ENCODE measurements around the gene PIEZO2.

The PIEZO2 gene

GRCh38 chr18:10949655-10950054 is 199.7 kb downstream of the PIEZO2 start:
- peaks cover 10% of the 10 kb centered on the region; the same call in 1 of the 2 replicates for H3K9me3 ChIP-seq (ENCODE audit: control insufficient read depth, insufficient read depth, low read length)
- H3K79me2 ChIP-seq (ENCODE audit: control insufficient read depth, low read length) = no peaks in the 10 kb centered on the region
- H3K27ac ChIP-seq (ENCODE audit: low read depth, low read length) = no peak overlapping the region
- TF ChIP-seq EZH2phosphoT487 (IDR thresholded peaks at IDR 0.05; ENCODE audit: borderline replicate concordance, low read length) = no peak
- no peak for TF ChIP-seq CTCF (IDR thresholded peaks at IDR 0.05; ENCODE audit: low read depth, low read length, poor library complexity, severe bottlenecking)
- no peaks in the 10 kb centered on the region for H3K36me3 ChIP-seq (ENCODE audit: control insufficient read depth, low read length)
- H3K4me1 ChIP-seq (ENCODE audit: control insufficient read depth, low read length) = no peaks in the 10 kb centered on the region
- H3K9me2 ChIP-seq (replicated peaks; ENCODE audit: control insufficient read depth, low read length) = no peaks in the 10 kb centered on the region
- H3K4me2 ChIP-seq (ENCODE audit: low read length) = no peak overlapping the region
- H3F3A ChIP-seq (ENCODE audit: control insufficient read depth, insufficient read depth) = no peaks in the 10 kb centered on the region
- H4K20me1 ChIP-seq (ENCODE audit: control insufficient read depth, insufficient read depth, low read depth, low read length) = no peaks in the 10 kb centered on the region
- H3K4me3 ChIP-seq (ENCODE audit: low read length) = no peak overlapping the region
- H3K27me3 ChIP-seq (ENCODE audit: control insufficient read depth, low read length) = no peaks in the 10 kb centered on the region

- Histone ChIP-seq H3K27ac (ENCODE audit: low read depth, low read length) (no peak overlapping the region), H3K4me1 (ENCODE audit: control insufficient read depth, low read length) (no peaks in the 10 kb centered on the region), H4K20me1 (ENCODE audit: control insufficient read depth, insufficient read depth, low read depth, low read length) (no peaks in the 10 kb centered on the region), H3K9me2 (replicated peaks; ENCODE audit: control insufficient read depth, low read length) (no peaks in the 10 kb centered on the region), H3K4me3 (ENCODE audit: low read length) (no peak overlapping the region), H3K27me3 (ENCODE audit: control insufficient read depth, low read length) (no peaks in the 10 kb centered on the region), H3F3A (ENCODE audit: control insufficient read depth, insufficient read depth) (no peaks in the 10 kb centered on the region), H3K36me3 (ENCODE audit: control insufficient read depth, low read length) (no peaks in the 10 kb centered on the region), H3K79me2 (ENCODE audit: control insufficient read depth, low read length) (no peaks in the 10 kb centered on the region), H3K9me3 (ENCODE audit: control insufficient read depth, insufficient read depth, low read length) (peaks cover 10% of the 10 kb centered on the region; the same call in 1 of the 2 replicates), H3K4me2 (ENCODE audit: low read length) (no peak overlapping the region)
- no peak for TF ChIP-seq EZH2phosphoT487 (IDR thresholded peaks at IDR 0.05; ENCODE audit: borderline replicate concordance, low read length)
- no peak for TF ChIP-seq CTCF (IDR thresholded peaks at IDR 0.05; ENCODE audit: low read depth, low read length, poor library complexity, severe bottlenecking)
Observed at GRCh38 chr18:10948421-10948820, 200.9 kb downstream of the PIEZO2 start.

GRCh38 chr18:10946058-10946457 is 203.3 kb downstream of the PIEZO2 start:
- Histone ChIP-seq H3K4me3 (ENCODE audit: low read length) (no peak overlapping the region), H3K4me2 (ENCODE audit: low read length) (no peak overlapping the region), H3K27ac (ENCODE audit: low read depth, low read length) (no peak overlapping the region), H3K9me3 (ENCODE audit: control insufficient read depth, insufficient read depth, low read length) (peaks cover 10% of the 10 kb centered on the region; the same call in 1 of the 2 replicates), H3K36me3 (ENCODE audit: control insufficient read depth, low read length) (no peaks in the 10 kb centered on the region), H4K20me1 (ENCODE audit: control insufficient read depth, insufficient read depth, low read depth, low read length) (no peaks in the 10 kb centered on the region), H3K4me1 (ENCODE audit: control insufficient read depth, low read length) (no peaks in the 10 kb centered on the region), H3K79me2 (ENCODE audit: control insufficient read depth, low read length) (no peaks in the 10 kb centered on the region), H3F3A (ENCODE audit: control insufficient read depth, insufficient read depth) (no peaks in the 10 kb centered on the region), H3K27me3 (ENCODE audit: control insufficient read depth, low read length) (no peaks in the 10 kb centered on the region), H3K9me2 (replicated peaks; ENCODE audit: control insufficient read depth, low read length) (no peaks in the 10 kb centered on the region)
- TF ChIP-seq CTCF (IDR thresholded peaks at IDR 0.05; ENCODE audit: low read depth, low read length, poor library complexity, severe bottlenecking) (no peak), EZH2phosphoT487 (IDR thresholded peaks at IDR 0.05; ENCODE audit: borderline replicate concordance, low read length) (no peak)

Data from DOHH2 (cell line).